GM18502 (cell line): ENCODE measurements around the gene NCEH1.
"Not testable (repeated sequence)": the region's sequence is repeated elsewhere in the genome, so short reads cannot be mapped to it uniquely, and the experiment has no call there.

Experiments used
- ATAC-seq: cut with Tn5 transposase; IDR thresholded peaks from one replicate; pipeline ENCODE4 v1.9.1; 2021; ENCODE audit warnings: mild to moderate bottlenecking; ENCODE audit not compliant: unreplicated experiment, poor library complexity

Gene NCEH1

GRCh38 chr3:172680684-172681083, 30.2 kb downstream of the NCEH1 start:
- ATAC-seq, result no peak

- no peak for ATAC-seq
Measured at GRCh38 chr3:172679599-172679998, 31.3 kb downstream of the NCEH1 start.

GRCh38 chr3:172678068-172678467, 32.8 kb downstream of the NCEH1 start:
- ATAC-seq, result no peak

- ATAC-seq, result no peak
Measured at GRCh38 chr3:172676196-172676922, 34.5 kb downstream of the NCEH1 start.

- ATAC-seq, result no peak
Measured at GRCh38 chr3:172675441-172676193, 35.2 kb downstream of the NCEH1 start.

GRCh38 chr3:172673210-172673679, 37.6 kb downstream of the NCEH1 start:
- ATAC-seq, result peak; percentile 91

GRCh38 chr3:172669021-172669420, 41.8 kb downstream of the NCEH1 start:
- ATAC-seq, result no peak

GRCh38 chr3:172666873-172667694, 43.8 kb downstream of the NCEH1 start:
- peak; percentile 99 for ATAC-seq

GRCh38 chr3:172666181-172666872, 44.5 kb downstream of the NCEH1 start:
- ATAC-seq, result no peak

- ATAC-seq, result not testable (repeated sequence)
Measured at GRCh38 chr3:172665510-172665909, 45.4 kb downstream of the NCEH1 start.

- ATAC-seq, result not testable (repeated sequence)
Measured at GRCh38 chr3:172660421-172660820, 50.4 kb downstream of the NCEH1 start.

- ATAC-seq, result no peak
Measured at GRCh38 chr3:172659246-172660002, 51.4 kb downstream of the NCEH1 start.

GRCh38 chr3:172658344-172659245, 52.3 kb downstream of the NCEH1 start:
- ATAC-seq, result no peak

GRCh38 chr3:172656602-172657001, 54.3 kb downstream of the NCEH1 start:
- ATAC-seq, result no peak

- ATAC-seq, result no peak
Measured at GRCh38 chr3:172655388-172655787, 55.5 kb downstream of the NCEH1 start.

GRCh38 chr3:172654470-172654869, 56.4 kb downstream of the NCEH1 start:
- no peak for ATAC-seq

- ATAC-seq, result no peak
Measured at GRCh38 chr3:172653004-172653572, 57.8 kb downstream of the NCEH1 start.
